Neural cell (in vitro differentiated cells): ENCODE results near the gene AMIGO1.

Source experiments
- EP300 ChIP-seq: fragments of 450-650 bp; conservative IDR thresholded peaks from 2 replicates; pipeline ENCODE4 v1.6.1; 2014; ENCODE audit warnings: antibody characterized with exemption, mild to moderate bottlenecking, moderate library complexity; ENCODE audit not compliant: poor library complexity, severe bottlenecking
- EZH2 ChIP-seq: fragments of 200-600, 300-800 bp; shearing (Covaris generic), sonication (generic); IDR thresholded peaks from 2 replicates; pipeline ENCODE4 v1.6.1; 2014; ENCODE audit warnings: antibody characterized with exemption, low read length, borderline replicate concordance, mild to moderate bottlenecking; ENCODE audit not compliant: insufficient read depth, poor library complexity, severe bottlenecking
- MXI1 ChIP-seq: fragments of 450-650 bp; conservative IDR thresholded peaks from 2 replicates; pipeline ENCODE4 v1.6.1; 2014; ENCODE audit warnings: antibody characterized with exemption, mild to moderate bottlenecking; ENCODE audit not compliant: poor library complexity, severe bottlenecking
- POLR2AphosphoS5 ChIP-seq: IDR thresholded peaks from 2 replicates; pipeline ENCODE4 v1.6.1; 2012
- RAD21 ChIP-seq: fragments of 450-650 bp; conservative IDR thresholded peaks from 2 replicates; pipeline ENCODE4 v1.6.1; 2014; ENCODE audit warnings: antibody characterized with exemption, mild to moderate bottlenecking, moderate library complexity
- SMC3 ChIP-seq: fragments of 450-650 bp; conservative IDR thresholded peaks from 2 replicates; pipeline ENCODE4 v1.6.1; 2014; ENCODE audit warnings: antibody characterized with exemption, mild to moderate bottlenecking, moderate library complexity; ENCODE audit not compliant: poor library complexity
- TAF1 ChIP-seq: IDR thresholded peaks from 2 replicates; pipeline ENCODE4 v1.6.1; 2012; ENCODE audit warnings: low read depth
- TF ChIP-seq, protein P1 (sequence below): fragments of 450-650 bp; IDR thresholded peaks from 2 replicates; pipeline ENCODE4 v1.5.1; 2014; ENCODE audit warnings: antibody characterized with exemption, mild to moderate bottlenecking, moderate library complexity; ENCODE audit not compliant: poor library complexity, severe bottlenecking
- TF ChIP-seq, protein P2 (sequence below): IDR thresholded peaks from 2 replicates; pipeline ENCODE4 v1.6.1; 2012; ENCODE audit warnings: borderline replicate concordance

DNA sequence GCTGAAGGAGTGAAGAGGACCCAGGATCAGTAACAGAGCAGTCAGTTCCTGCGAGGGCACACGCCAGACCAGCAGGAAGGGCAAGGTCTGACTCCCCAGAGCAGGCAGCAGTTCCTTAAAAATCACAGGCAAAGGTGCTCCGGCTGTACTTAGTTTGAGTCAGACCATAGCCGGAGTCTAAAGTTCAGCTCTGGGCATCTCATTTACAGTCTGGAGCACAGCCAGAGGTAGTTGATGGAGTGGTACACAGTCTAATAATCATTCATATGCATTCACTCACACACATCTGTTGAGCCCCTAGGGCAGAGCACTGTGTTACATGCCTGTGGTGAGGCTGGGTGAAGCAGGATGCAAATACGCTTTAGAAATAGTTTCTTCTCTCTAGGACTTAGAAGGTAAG, 7.3 kb upstream of the AMIGO1 start:
- TF ChIP-seq, protein P1, sequence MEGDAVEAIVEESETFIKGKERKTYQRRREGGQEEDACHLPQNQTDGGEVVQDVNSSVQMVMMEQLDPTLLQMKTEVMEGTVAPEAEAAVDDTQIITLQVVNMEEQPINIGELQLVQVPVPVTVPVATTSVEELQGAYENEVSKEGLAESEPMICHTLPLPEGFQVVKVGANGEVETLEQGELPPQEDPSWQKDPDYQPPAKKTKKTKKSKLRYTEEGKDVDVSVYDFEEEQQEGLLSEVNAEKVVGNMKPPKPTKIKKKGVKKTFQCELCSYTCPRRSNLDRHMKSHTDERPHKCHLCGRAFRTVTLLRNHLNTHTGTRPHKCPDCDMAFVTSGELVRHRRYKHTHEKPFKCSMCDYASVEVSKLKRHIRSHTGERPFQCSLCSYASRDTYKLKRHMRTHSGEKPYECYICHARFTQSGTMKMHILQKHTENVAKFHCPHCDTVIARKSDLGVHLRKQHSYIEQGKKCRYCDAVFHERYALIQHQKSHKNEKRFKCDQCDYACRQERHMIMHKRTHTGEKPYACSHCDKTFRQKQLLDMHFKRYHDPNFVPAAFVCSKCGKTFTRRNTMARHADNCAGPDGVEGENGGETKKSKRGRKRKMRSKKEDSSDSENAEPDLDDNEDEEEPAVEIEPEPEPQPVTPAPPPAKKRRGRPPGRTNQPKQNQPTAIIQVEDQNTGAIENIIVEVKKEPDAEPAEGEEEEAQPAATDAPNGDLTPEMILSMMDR: no peak
- no peak for TF ChIP-seq TAF1
- TF ChIP-seq POLR2AphosphoS5: no peak
- TF ChIP-seq RAD21: no peak
- TF ChIP-seq EP300: no peak
- no peak for TF ChIP-seq EZH2
- no peak for TF ChIP-seq SMC3
- TF ChIP-seq, protein P2, sequence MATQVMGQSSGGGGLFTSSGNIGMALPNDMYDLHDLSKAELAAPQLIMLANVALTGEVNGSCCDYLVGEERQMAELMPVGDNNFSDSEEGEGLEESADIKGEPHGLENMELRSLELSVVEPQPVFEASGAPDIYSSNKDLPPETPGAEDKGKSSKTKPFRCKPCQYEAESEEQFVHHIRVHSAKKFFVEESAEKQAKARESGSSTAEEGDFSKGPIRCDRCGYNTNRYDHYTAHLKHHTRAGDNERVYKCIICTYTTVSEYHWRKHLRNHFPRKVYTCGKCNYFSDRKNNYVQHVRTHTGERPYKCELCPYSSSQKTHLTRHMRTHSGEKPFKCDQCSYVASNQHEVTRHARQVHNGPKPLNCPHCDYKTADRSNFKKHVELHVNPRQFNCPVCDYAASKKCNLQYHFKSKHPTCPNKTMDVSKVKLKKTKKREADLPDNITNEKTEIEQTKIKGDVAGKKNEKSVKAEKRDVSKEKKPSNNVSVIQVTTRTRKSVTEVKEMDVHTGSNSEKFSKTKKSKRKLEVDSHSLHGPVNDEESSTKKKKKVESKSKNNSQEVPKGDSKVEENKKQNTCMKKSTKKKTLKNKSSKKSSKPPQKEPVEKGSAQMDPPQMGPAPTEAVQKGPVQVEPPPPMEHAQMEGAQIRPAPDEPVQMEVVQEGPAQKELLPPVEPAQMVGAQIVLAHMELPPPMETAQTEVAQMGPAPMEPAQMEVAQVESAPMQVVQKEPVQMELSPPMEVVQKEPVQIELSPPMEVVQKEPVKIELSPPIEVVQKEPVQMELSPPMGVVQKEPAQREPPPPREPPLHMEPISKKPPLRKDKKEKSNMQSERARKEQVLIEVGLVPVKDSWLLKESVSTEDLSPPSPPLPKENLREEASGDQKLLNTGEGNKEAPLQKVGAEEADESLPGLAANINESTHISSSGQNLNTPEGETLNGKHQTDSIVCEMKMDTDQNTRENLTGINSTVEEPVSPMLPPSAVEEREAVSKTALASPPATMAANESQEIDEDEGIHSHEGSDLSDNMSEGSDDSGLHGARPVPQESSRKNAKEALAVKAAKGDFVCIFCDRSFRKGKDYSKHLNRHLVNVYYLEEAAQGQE: no peak
- TF ChIP-seq MXI1: no peak
